HG02588 (cell line): ENCODE data around the gene MEN1.

Experiments
- ATAC-seq: cut with Tn5 transposase; IDR thresholded peaks from one replicate; pipeline ENCODE4 v1.9.1; 2021; ENCODE audit warnings: mild to moderate bottlenecking, moderate library complexity; ENCODE audit not compliant: unreplicated experiment

MEN1 gene

DNA sequence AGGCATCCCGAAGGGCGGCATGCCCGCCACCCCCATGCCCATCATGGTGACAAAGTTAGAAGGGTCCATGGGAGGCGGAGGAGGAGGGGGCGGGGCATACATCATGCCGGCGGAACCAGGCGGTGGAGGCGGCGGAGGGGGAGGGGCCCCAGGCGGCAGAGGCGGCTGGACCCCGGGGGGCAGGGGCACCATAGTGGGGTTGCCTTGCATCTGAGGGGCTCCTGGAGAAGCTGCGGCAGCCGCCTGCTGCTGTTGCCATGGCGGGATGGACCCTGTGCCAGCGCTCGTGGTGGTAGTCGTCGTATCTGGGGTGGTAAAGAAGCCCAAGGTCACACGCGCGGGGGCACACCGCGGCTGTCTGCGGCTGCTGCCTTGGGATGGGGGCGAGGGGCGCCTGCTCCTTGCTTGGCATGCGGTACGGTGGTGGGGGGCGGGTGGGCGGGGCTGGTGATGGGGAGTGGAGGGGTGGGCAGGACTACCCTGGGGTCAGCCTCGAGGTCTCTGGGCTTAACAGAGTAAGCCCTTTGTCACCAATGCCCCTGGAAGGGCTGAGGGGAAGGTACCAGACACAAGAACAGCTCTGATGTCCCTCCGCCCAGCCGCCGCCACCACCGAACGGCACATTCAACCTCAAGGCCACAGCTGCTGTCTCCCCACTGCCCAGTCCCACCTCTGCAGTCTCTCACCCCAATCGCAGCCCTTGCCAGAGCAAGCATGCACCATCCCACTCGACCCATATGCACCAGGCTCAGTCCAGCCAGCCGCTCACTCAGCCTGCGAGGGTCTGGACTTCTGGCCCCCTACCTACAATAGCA, 44.3 kb downstream of the MEN1 start:
- no peak for ATAC-seq

DNA sequence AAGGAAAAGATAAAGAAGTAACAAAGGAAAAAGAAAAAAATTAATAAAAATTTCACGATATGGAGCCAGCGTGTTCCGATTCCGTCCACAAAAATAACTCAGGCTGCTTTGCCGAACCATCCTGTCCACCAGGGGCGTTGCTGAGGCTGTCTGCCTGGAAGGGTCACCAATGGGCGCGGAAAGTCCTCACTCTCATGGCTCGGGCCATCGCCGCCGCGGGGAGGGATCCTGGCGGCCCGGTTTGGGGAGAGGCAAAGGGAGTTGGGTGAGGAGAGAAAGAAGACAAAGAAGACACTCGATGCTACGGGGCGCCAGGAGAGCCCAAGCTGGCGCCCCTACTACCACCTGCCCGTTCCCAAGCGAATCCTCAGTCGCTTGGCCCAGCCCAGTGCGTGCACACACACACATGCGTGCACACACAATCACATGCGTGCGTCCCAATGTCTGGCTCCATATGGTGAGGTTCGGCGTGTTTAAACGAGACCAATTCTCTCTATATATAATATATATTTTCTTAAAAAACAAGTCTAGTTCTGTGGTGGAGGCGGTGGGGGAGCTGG, 45.0 kb downstream of the MEN1 start:
- ATAC-seq = no peak

DNA sequence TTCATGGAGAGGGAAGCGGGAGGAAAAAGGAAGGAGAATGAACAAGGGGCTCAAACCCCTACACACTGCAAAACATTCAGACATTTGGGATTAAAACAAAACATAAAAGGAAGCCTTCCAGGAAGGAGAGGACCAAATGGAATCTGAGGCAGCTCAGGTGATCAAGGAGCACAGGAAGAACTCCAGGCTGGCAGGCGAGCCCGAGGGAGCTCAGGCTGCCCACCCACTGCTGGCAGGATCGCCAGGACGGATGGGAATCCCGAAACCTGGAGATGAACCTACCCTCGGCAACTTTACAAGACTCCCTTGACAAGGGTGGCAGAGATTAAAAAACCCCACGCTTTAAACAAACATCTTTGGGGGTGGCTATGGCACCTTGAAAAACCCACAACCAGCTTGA, 45.6 kb downstream of the MEN1 start:
- no peak for ATAC-seq

DNA sequence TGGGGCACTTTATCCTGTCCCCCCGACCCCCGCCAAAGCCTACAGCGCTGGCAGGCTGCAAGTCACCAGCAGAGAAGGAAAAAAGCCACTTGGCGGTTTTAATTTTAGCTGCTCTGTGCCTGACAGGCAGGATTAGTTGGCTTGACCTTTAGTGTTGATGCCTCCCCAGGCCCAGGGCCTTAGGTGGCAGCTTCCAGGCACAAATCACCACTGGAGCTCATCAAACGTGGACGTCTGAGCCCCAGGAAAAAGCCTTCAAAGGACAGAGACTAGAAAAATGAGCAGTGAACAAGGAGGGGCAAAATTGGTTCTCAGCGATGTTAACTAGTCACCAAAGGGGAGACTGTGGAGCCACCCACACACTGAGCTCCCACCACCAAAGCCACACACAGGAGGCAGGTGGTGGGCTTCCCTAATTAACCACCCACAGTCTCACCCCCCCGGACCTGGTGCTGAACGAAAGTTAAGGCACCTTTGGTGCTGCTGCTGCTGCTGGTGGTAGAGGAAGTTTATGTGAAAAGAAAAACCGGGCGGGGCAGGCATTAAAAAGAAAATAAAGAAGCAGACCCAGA, 46.2 kb downstream of the MEN1 start:
- ATAC-seq = no peak

DNA sequence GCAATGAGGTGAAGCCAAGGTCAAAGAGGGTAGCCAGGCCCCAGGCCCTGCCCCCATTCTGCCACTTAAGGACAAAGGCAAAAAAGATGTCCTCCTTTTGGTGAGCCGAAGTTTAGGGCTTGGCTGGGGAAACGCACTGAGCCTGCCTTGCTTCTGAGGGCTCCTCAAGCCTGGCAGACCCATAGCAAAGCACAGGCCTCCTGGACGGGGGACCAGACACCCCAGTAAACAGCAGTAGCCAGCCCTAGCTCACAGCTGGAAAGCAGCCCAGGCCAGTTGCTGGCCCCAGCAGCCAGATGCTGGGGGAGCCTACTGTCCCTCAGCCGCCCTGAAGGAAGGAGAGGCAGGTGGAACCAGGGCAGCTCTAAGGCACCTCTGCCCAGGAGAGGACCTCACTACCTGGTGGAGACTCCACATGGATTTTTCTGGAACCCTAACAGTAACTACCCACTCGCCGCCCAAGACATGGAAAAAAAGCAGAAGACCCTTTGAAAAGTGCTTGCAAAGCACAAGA, 46.8 kb downstream of the MEN1 start:
- ATAC-seq = no peak

DNA sequence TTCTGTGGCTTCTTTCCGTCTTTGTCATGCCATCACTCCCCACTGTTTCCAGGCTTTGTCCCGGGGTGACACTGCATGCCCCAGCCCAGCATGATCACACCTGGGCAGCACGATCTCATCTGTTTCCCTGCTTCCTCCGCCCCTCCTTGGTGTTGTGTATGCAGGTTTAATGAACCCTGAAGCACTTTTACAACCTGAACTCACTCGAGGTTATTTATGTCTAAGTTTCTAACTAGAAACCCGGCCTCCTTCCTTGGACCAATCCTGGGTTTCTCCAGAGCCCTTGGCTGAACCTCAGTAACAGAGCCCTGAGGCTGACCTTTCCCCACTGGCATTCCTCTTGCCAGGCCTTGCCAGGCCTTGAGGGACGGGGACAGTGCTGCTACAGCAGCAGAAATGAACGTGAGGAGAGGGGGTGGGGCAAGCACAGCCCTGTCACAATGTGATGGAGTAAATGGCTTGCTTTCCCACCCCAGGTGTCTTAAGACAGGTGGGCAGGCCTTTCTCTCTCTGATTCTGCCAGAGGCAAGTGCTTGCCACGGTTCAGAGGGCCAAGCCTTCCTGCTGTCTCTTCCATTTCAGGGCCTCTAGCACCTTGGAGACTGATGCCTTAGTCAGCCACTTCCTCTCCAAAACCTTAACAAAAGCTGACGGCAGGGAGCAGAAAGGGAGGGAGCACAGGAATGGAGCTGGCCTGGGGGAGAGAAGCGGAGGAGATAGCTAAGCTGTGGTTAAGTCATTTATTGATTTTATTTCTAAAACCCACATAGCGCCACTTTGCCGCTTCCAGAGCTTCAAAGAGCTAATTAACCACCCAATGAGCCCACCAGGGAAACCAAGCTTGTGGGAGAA, 47.5 kb downstream of the MEN1 start:
- no peak for ATAC-seq

DNA sequence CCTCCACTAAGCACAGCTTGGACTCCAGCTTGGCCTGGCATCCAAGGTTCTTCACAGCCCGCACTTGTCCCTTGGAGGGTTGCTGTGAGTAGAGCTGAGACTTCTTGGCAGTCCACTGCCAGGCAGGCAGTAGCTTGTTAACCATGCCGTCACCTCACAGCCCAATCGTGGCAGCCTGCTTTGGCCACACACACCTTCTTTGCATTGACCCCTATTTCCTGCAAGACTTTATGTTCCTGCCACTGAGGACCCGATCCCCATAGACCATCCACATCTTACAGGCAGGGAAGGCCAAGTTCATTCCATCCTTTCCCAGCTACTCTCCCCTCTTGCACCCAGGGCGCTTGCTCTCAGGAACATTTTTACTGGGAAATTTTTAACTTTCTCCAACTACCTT, 48.1 kb downstream of the MEN1 start:
- ATAC-seq = no peak

DNA sequence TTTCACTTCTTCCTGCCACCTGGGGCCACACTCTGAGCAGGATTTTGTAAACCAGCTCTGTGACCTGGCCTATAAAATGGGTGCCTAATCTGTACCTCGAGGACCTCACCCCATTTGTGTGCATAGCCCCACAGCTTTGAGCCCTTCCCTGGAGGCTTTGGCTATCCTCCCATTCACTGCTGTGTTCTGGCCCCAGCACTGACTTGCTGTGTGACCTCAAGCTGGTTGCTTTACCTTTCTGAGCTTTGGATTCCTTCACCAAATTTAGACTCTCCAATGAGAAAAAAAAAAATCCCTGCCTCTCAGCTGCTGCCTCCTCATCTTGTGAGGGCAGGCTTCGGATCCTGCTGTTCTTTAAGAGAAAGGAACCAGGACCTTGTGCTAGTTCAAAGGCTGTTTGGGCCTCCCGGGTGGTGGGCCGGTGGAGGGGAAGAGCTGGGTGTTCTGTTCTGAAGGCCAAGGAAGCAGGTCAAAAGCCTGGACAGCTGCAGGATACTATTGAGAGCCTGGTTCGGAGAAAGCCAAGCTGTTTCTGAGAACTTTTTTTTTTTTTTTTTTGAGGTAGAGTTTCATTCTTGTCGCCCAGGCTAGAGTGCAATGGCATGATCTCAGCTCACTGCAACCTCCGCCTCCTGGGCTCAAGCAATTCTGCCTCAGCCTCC, 49.5 kb downstream of the MEN1 start:
- no peak for ATAC-seq

DNA sequence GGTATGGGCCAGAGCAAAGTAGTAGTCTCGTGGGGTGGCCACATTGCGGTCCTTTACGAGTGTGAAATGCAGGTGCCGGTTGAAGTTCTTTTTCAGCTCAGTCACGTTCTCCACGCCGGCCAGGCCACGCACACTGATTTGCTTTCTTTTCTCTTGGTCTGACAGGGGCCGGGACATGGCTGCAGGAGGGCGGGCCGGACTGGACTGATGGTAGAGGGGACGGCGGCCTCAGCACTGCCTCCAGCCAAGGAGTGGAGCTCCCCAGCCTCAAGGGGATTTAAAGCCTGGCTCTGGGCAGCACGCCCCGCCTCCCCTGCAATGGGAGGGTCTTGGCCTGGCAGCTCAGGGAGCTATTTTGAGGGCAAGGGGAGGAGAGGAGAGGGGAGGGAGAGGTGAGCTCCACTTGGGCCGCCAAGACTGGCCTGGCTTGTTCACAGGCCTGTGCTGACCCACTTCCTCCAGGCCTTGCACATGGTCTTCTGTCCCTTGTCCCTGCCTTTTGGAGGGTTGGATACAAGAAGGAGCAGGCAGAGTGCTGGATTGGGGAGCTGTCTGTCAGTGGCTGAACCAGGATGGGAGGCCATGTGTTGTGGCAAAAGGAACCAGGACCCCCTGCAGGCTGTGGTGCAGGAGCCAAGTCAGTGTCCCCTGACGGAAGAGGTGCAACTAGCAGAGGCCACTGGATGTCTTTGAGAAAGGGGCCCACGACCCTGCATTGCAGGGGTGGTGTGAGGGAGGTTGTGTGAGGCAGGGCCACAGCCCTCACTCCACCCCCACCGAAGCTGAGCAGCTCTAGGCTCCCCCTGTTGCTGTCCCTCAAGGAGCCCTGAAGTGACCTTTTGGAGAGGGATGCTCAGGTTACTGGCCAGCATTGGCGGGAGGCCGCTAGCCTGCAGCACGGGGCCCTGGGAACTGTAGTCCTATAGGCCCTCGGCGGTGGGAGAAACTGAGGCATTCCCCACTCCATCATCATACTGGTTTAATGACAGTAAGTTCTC, 50.3 kb downstream of the MEN1 start, which contains the start of gene PYGM:
PYGM (minus strand) TSS at position 253 of the 998 bp plus-strand sequence; CDS start at position 177, 76 bp downstream.
- no peak for ATAC-seq

DNA sequence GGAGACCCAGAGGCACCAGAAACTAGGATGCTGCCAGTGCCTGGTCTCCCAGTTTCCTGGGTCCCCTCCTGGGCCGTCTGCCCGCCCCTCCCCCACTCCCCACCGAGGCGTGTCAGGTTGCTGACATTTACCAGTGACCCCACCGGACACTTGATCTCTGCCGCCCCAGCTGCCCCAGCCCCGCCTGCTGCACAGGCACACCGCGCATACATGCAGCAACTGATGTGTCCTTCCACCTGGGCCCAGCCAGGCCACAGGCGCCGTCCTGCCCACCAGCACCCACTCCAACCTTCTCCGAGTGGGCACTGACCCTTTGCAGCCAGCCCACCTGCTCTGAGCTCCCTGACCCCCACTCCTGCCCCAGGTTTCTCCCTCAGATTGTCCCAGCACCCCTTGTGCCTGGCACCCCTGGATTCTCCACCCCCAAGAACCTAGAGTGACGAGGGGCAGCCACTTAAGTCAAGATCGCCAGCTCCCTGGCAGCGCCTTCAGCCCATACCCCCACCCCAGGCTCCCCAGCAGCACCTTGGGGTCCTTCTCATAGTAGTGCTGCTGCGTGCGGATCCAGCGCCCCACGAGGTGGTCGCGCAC, 51.1 kb downstream of the MEN1 start:
- no peak for ATAC-seq

DNA sequence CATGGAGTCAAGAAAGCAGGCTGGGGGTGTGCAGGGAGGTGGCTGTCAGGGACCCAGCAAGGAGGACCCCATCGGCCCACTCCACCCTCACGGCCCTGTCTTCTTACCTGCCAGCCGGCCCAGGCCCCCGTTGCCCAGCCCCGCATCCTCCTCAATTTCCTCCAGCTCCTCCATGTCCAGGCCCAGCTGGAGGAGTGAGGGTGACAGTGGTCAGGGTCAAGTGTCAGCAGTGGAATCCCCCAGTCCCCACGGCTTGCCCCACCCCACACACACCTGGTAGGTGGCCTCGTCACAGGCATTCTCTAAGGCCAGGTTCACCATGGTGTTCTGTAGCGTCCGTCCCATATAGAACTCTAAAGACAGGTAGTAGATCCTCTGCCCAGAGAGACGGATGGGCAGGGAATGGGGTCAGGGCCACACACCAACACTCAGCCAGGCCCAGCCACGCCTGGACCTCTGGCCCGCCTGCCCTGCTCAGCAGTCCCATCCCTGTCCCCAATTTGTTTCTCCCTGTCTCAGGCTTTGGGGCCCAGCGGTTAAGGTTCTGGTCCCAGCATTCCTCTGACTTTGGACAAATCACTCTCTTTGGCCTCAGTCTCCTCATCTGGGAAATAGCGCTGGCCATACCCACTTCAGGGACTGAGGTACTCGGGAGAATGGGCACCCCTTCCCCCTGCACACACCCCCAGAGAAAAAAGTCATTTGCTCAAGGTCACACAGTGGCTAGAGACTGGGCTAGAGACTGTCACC, 51.8 kb downstream of the MEN1 start:
- ATAC-seq = no peak

DNA sequence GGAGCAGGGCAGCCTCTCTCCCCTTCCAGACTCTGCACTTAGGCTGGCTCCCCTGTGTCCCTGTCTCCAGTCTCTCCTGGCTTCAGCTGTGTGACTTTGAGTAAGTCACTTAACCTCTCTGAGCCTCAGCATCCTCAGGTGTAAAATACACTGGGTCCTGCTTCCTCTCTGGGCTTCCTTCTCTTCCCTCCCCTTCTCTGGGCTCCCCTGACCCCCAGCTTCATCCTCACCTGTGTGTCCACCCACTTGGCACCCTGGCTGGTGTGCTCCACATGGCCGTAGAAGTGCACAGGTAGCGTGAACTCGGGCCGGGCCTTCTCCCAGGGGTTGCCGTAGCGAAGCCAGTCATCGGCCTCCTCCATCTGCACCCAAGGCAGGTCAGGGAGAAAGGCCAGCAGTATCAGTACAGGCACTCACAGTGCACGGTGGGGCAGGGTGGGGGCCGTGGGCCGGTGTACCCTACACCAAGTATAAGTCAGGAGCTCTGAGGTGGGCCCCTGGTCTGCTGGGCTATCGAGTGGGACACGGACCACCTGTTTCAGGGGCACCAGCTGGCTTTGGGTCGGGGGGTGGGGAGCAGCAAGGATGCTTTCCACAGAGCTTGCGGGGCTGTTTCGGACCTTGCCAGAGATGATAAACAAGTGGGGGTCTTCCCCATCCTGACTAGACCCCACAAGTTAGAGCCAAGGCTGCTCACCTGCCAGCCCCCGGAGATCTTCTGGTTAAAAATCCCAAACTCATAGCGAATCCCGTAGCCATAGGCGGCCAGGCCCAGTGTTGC, 52.6 kb downstream of the MEN1 start:
- ATAC-seq = no peak

DNA sequence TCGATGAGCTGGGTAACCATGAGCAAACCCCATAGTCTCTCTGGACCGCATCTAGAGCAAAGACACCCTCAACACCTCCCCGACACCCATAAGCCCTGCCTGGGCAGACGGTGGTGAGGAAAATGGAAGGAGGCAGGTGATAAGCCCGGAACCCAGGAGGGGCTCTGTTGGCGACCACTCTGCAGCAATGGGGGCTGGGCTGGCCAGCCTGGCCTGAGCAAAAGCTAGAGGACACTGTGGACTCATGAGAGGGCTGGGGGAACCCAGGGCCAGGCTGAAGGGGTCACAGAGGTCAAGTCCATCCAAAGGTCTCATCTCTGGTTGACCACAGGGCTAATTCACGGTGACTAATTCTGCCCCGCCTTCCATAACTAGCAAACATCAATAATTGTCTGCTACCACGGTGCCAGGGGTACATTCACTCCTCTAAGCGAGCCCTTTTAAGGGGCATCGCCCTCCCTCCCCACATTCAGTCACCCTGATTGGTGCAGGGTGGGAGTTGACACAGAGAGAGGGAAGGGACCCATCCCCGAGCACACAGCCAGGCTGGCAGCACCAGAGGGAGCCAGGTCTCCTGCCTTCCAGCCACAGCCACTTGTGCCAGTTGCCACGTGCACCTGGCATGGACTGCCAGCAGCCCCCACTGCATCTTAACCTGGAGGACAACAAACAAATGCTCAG, 54.5 kb downstream of the MEN1 start:
- ATAC-seq = no peak

DNA sequence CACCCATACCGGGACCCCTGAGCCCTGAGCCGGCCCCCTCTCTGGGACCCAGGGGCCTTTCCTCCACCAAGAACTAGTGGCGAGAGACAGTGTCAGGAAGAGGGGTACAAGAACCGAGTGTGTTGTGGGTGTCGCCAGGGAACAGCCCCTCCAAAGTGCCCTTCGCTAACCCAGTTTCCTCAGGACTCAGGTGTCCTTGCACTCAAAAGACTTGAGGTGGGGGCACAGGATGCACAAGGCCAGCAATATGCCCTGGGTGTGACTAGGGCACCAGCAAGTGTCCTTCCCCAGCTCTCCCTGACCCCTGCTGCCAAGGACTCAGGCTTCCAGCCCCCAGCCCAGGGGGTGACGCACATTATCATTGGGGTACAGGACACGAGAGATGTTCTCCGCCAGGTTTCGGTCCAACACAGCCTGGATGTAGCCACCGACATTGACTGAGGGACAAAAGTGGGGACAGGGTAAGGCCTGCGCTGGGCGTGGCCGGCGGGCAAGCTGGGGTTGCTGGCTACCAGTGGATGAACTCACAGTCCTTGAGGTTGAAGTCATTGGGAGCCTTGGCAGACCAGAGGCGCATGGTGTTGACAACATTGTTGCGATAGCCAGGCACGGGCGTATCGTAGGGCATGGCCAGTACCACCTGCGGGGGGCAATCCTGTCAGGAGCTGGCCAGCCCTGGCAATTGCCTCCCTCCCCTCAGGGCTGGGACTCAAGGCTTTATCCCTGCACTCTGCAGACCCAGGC, 55.3 kb downstream of the MEN1 start:
- ATAC-seq = no peak

DNA sequence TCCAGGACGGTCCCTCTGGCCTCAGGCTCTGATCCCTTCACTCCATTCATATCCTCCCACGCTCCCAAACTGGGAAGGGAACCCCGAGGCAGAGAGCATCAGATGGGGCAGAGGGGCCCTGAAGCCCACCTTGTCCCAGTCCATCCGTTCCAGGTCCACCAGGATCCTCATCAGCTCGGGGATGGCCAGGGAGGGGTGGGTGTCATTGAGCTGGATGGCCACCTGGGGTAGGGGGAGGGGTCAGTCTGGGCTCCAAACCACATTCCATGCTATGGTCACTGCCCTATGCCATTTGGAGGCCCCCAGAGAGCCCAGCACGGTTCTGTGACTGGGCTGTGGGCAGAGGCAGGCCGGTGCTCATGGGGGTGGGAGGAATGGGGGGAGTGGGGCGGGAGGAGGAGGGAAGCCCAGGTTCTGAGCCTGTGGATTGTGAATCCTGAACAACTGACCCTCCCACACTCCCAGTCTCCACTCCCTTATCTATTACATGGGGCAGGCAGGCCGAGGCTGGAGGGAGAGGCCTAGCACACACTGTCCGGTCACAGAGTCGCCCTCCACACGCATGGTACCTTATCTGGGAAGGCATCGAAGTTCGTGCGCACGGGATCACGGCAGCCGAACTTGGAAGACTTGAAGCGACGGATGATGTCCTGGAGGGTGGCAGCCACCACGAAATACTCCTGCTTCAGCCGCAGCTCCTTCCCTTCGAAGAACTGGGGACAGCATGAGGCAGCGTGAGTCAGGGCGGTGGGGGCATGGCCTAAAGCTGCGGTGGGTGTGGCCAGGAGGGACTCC, 56.0 kb downstream of the MEN1 start:
- no peak for ATAC-seq
